Measurements from ENCODE around the gene ATXN1.

Gene ATXN1

DNA sequence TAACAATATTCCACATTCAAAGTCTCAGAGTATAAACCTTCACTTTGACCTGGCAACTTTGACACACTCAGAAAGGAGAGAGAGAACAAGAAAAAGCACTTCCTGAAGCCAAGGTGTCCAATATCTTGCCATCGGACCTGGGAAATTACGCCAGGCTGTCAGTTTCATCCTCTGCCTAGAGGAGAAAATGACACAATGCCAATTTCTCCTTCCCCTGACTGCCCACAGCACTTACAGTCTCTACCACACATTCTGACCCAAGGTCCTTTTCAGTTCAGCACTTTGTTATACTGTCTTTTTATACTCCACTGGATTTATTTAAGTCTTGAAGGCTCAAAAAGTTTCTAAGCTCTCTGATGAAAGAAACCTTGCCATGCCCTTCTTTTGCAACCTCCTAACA lies 272.4 kb downstream of the ATXN1 start:
- no peak overlapping the region for H2BK15ac ChIP-seq (ENCODE audit: low read length)
- no peak overlapping the region for H3K4ac ChIP-seq (ENCODE audit: low read length)
- no peak overlapping the region for H3K4me2 ChIP-seq (ENCODE audit: insufficient read depth, low read length, poor library complexity, severe bottlenecking)
- H2BK5ac ChIP-seq (ENCODE audit: low read length) = no peak overlapping the region
- no peaks in the 10 kb centered on the region for H3K36me3 ChIP-seq (replicated peaks in 1 of 2; ENCODE audit: control insufficient read depth in 2 of 2, insufficient read depth in 2 of 2, low read length in 2 of 2)
- H3K23ac ChIP-seq (ENCODE audit: low read depth, low read length, poor library complexity) = no peak overlapping the region
- no peak overlapping the region for H3K4me3 ChIP-seq (ENCODE audit: low read length in 2 of 2)
- H3K27me3 ChIP-seq (ENCODE audit: control insufficient read depth in 3 of 3, insufficient read depth in 3 of 3, low read depth in 1 of 3, low read length in 3 of 3) = no peaks in the 10 kb centered on the region
- no peak overlapping the region for H3K18ac ChIP-seq (ENCODE audit: low read length)
- H2BK120ac ChIP-seq (ENCODE audit: low read depth, low read length) = no peak overlapping the region
- no peak overlapping the region for H2AK5ac ChIP-seq (ENCODE audit: low read depth, low read length)
- H2BK12ac ChIP-seq (ENCODE audit: low read length) = no peak overlapping the region
- H3K79me1 ChIP-seq (ENCODE audit: low read depth, low read length) = no peaks in the 10 kb centered on the region
- H3K4me1 ChIP-seq (ENCODE audit: control insufficient read depth in 2 of 2, insufficient read depth in 1 of 2, low read depth in 1 of 2, low read length in 2 of 2) = peaks cover 0 to under 1% of the 10 kb centered on the region in 2 donors
- WGBS, 2 donors (ENCODE audit: extremely low coverage in 2 of 2, insufficient read length in 2 of 2, insufficient replicate concordance in 1 of 2) = no CpG with 5 or more reads among the region's 2 CpGs
- H4K8ac ChIP-seq (ENCODE audit: low read depth, low read length) = no peak overlapping the region
- no peaks in the 10 kb centered on the region for H3K9me3 ChIP-seq (replicated peaks in 1 of 2; ENCODE audit: control insufficient read depth in 2 of 2, insufficient read depth in 1 of 2, low read depth in 1 of 2, low read length in 2 of 2)
- no peak overlapping the region for H3K27ac ChIP-seq (replicated peaks; ENCODE audit: low read length)
- no peak overlapping the region for H4K91ac ChIP-seq (ENCODE audit: low read depth, low read length, poor library complexity)
- H3K9ac ChIP-seq (ENCODE audit: low read depth, low read length, poor library complexity) = no peak overlapping the region
- H3K14ac ChIP-seq (ENCODE audit: low read length) = no peak overlapping the region
- DNase-seq (ENCODE audit: low spot score) = no peak
- H2AFZ ChIP-seq (ENCODE audit: low read length) = no peak overlapping the region

DNA sequence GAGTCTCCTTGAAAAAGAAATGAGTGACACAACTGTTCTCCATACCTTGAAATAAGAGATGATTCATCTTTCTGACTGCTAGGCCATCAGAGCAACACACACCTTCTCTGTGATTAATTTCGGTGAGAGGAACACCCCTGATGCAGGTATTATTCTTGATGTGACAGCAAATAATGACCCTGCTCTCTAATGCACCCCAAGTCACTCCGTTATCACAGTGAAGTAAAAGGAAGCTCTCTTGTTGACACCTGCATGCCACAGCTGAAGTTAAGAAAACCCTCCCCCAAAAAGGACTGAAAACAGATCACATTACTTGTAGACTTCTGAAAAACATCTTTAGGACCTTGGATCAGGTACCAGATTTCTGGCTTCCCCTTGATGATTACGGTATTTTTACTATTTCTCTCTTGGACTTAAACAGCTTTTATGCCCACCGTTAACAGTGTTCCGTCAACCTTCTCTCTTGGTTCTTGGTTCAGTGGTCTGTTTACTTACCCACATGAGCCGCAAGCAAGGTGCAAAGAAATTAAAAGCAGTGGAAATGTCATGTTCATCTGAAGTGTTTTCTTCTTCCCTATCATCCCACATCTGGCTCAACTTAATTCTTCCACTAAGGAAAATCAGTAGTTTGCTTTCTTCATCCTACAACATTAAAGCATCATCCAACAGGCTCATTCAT lies 273.1 kb downstream of the ATXN1 start:
- no peaks in the 10 kb centered on the region for H3K27me3 ChIP-seq (ENCODE audit: control insufficient read depth in 3 of 3, insufficient read depth in 3 of 3, low read depth in 1 of 3, low read length in 3 of 3)
- no peak overlapping the region for H3K23ac ChIP-seq (ENCODE audit: low read depth, low read length, poor library complexity)
- H3K79me1 ChIP-seq (ENCODE audit: low read depth, low read length) = no peaks in the 10 kb centered on the region
- H3K9me3 ChIP-seq (replicated peaks in 1 of 2; ENCODE audit: control insufficient read depth in 2 of 2, insufficient read depth in 1 of 2, low read depth in 1 of 2, low read length in 2 of 2) = peaks cover 0 to 1% of the 10 kb centered on the region in 2 donors
- H2BK12ac ChIP-seq (ENCODE audit: low read length) = no peak overlapping the region
- WGBS, 2 donors (ENCODE audit: extremely low coverage in 2 of 2, insufficient read length in 2 of 2, insufficient replicate concordance in 1 of 2) = no CpG with 5 or more reads among the region's 6 CpGs
- H2AK5ac ChIP-seq (ENCODE audit: low read depth, low read length) = no peak overlapping the region
- no peaks in the 10 kb centered on the region for H3K36me3 ChIP-seq (replicated peaks in 1 of 2; ENCODE audit: control insufficient read depth in 2 of 2, insufficient read depth in 2 of 2, low read length in 2 of 2)
- peaks cover 0 to 2% of the 10 kb centered on the region in 2 donors for H3K4me1 ChIP-seq (ENCODE audit: control insufficient read depth in 2 of 2, insufficient read depth in 1 of 2, low read depth in 1 of 2, low read length in 2 of 2)
- H4K8ac ChIP-seq (ENCODE audit: low read depth, low read length) = no peak overlapping the region
- no peak overlapping the region for H4K91ac ChIP-seq (ENCODE audit: low read depth, low read length, poor library complexity)
- H2BK5ac ChIP-seq (ENCODE audit: low read length) = no peak overlapping the region
- H3K14ac ChIP-seq (ENCODE audit: low read length) = no peak overlapping the region
- H2BK120ac ChIP-seq (ENCODE audit: low read depth, low read length) = no peak overlapping the region
- H2BK15ac ChIP-seq (ENCODE audit: low read length) = no peak overlapping the region
- H3K4me2 ChIP-seq (ENCODE audit: insufficient read depth, low read length, poor library complexity, severe bottlenecking) = no peak overlapping the region
- H3K4ac ChIP-seq (ENCODE audit: low read length) = no peak overlapping the region
- no peak overlapping the region for H3K27ac ChIP-seq (replicated peaks; ENCODE audit: low read length)
- H2AFZ ChIP-seq (ENCODE audit: low read length) = no peak overlapping the region
- DNase-seq (ENCODE audit: low spot score) = no peak
- no peak overlapping the region for H3K4me3 ChIP-seq (ENCODE audit: low read length in 2 of 2)
- H3K18ac ChIP-seq (ENCODE audit: low read length) = no peak overlapping the region
- H3K9ac ChIP-seq (ENCODE audit: low read depth, low read length, poor library complexity) = no peak overlapping the region

DNA sequence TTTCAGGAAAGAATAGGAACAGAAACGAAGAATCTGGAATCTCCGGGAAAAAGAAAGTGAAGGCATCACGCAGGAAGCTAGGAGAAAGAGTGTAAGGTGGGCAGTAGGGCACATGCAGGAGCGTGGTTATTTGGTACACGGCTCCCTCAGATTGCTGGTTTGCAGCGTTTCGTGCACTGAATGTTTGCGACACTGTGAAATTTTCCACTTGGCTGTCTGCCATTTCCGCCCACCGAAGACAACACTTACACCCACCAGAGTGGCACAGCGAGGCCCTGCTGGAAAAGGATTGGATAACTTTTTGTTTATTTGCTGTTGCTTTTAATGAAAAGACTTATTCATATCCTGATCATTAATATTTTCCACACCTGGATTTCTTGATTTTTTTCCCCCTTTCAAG lies 274.6 kb downstream of the ATXN1 start:
- Histone ChIP-seq H3K9me3 (replicated peaks in 1 of 2; ENCODE audit: control insufficient read depth in 2 of 2, insufficient read depth in 1 of 2, low read depth in 1 of 2, low read length in 2 of 2) (peaks cover 0 to 3% of the 10 kb centered on the region in 2 donors), H2AK5ac (ENCODE audit: low read depth, low read length) (no peak overlapping the region), H4K8ac (ENCODE audit: low read depth, low read length) (no peak overlapping the region), H3K36me3 (replicated peaks in 1 of 2; ENCODE audit: control insufficient read depth in 2 of 2, insufficient read depth in 2 of 2, low read length in 2 of 2) (no peaks in the 10 kb centered on the region), H3K79me1 (ENCODE audit: low read depth, low read length) (no peaks in the 10 kb centered on the region), H3K27ac (replicated peaks; ENCODE audit: low read length) (no peak overlapping the region), H3K4me2 (ENCODE audit: insufficient read depth, low read length, poor library complexity, severe bottlenecking) (no peak overlapping the region), H2BK15ac (ENCODE audit: low read length) (no peak overlapping the region), H3K4me3 (ENCODE audit: low read length in 2 of 2) (no peak overlapping the region), H3K4me1 (ENCODE audit: control insufficient read depth in 2 of 2, insufficient read depth in 1 of 2, low read depth in 1 of 2, low read length in 2 of 2) (peaks cover 0 to 6% of the 10 kb centered on the region in 2 donors), H4K91ac (ENCODE audit: low read depth, low read length, poor library complexity) (no peak overlapping the region), H3K23ac (ENCODE audit: low read depth, low read length, poor library complexity) (no peak overlapping the region), H2BK5ac (ENCODE audit: low read length) (no peak overlapping the region), H2AFZ (ENCODE audit: low read length) (no peak overlapping the region), H3K9ac (ENCODE audit: low read depth, low read length, poor library complexity) (no peak overlapping the region), H3K4ac (ENCODE audit: low read length) (no peak overlapping the region), H2BK120ac (ENCODE audit: low read depth, low read length) (no peak overlapping the region), H2BK12ac (ENCODE audit: low read length) (no peak overlapping the region), H3K18ac (ENCODE audit: low read length) (no peak overlapping the region), H3K27me3 (ENCODE audit: control insufficient read depth in 3 of 3, insufficient read depth in 3 of 3, low read depth in 1 of 3, low read length in 3 of 3) (no peaks in the 10 kb centered on the region), H3K14ac (ENCODE audit: low read length) (no peak overlapping the region)
- WGBS, 2 donors (ENCODE audit: extremely low coverage in 2 of 2, insufficient read length in 2 of 2, insufficient replicate concordance in 1 of 2) = no CpG with 5 or more reads among the region's 11 CpGs
- DNase-seq (ENCODE audit: low spot score) = no peak

DNA sequence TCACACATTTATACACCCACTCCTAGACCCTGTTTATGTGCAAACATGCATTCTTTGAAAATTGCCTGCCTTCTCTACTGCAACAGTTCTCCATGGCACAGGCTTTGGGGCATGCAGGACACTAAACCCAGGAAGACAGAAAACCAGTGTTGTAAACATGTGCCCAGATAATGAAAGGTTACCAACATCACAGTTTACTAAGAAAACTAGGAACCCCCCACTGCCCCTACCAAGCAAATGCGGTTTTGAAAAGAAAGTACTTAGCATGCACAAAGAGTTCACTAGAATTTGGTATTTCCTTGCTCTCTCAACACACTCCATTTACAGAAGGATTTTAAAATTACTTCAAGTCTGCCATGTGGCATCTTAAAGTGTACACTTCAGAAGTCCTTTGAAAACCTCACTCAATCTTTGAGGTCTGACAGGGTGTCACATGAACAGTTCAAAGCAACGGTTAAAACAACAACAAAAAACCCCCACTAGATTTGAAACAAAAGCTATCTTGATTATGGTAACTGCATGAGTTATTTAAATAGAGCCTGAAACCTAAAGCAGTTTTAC lies 277.9 kb downstream of the ATXN1 start:
- no peak overlapping the region for H3K4me3 ChIP-seq (ENCODE audit: low read length in 2 of 2)
- no peak overlapping the region for H2BK15ac ChIP-seq (ENCODE audit: low read length)
- no peak overlapping the region for H3K4ac ChIP-seq (ENCODE audit: low read length)
- no peak overlapping the region for H4K91ac ChIP-seq (ENCODE audit: low read depth, low read length, poor library complexity)
- H3K27me3 ChIP-seq (ENCODE audit: control insufficient read depth in 3 of 3, insufficient read depth in 3 of 3, low read depth in 1 of 3, low read length in 3 of 3) = no peaks in the 10 kb centered on the region
- H2BK120ac ChIP-seq (ENCODE audit: low read depth, low read length) = no peak overlapping the region
- no peak overlapping the region for H2BK12ac ChIP-seq (ENCODE audit: low read length)
- H4K8ac ChIP-seq (ENCODE audit: low read depth, low read length) = no peak overlapping the region
- H3K36me3 ChIP-seq (replicated peaks in 1 of 2; ENCODE audit: control insufficient read depth in 2 of 2, insufficient read depth in 2 of 2, low read length in 2 of 2) = no peaks in the 10 kb centered on the region
- H3K4me1 ChIP-seq (ENCODE audit: control insufficient read depth in 2 of 2, insufficient read depth in 1 of 2, low read depth in 1 of 2, low read length in 2 of 2) = peaks cover 0 to 6% of the 10 kb centered on the region in 2 donors
- no peak for DNase-seq (ENCODE audit: low spot score)
- no CpG with 5 or more reads among the region's 2 CpGs for WGBS, 2 donors (ENCODE audit: extremely low coverage in 2 of 2, insufficient read length in 2 of 2, insufficient replicate concordance in 1 of 2)
- H3K23ac ChIP-seq (ENCODE audit: low read depth, low read length, poor library complexity) = no peak overlapping the region
- no peak overlapping the region for H3K14ac ChIP-seq (ENCODE audit: low read length)
- H3K9me3 ChIP-seq (replicated peaks in 1 of 2; ENCODE audit: control insufficient read depth in 2 of 2, insufficient read depth in 1 of 2, low read depth in 1 of 2, low read length in 2 of 2) = peaks cover 0 to 3% of the 10 kb centered on the region in 2 donors
- no peak overlapping the region for H3K4me2 ChIP-seq (ENCODE audit: insufficient read depth, low read length, poor library complexity, severe bottlenecking)
- H2AFZ ChIP-seq (ENCODE audit: low read length) = no peak overlapping the region
- no peak overlapping the region for H3K27ac ChIP-seq (replicated peaks; ENCODE audit: low read length)
- no peak overlapping the region for H3K18ac ChIP-seq (ENCODE audit: low read length)
- H3K79me1 ChIP-seq (ENCODE audit: low read depth, low read length) = no peaks in the 10 kb centered on the region
- no peak overlapping the region for H2BK5ac ChIP-seq (ENCODE audit: low read length)
- no peak overlapping the region for H3K9ac ChIP-seq (ENCODE audit: low read depth, low read length, poor library complexity)
- H2AK5ac ChIP-seq (ENCODE audit: low read depth, low read length) = no peak overlapping the region
